GM21576 (cell line): ENCODE data around the gene SLC35D3.
A peak's percentile ranks its signal among the peaks of the same experiment; 100 is the strongest.
"Not testable (repeated sequence)": the region's sequence is repeated elsewhere in the genome, so short reads cannot be mapped to it uniquely, and the experiment has no call there.

Experiments used
- ATAC-seq: cut with Tn5 transposase; IDR thresholded peaks from one replicate; pipeline ENCODE4 v1.9.1; 2021; ENCODE audit warnings: mild to moderate bottlenecking, moderate library complexity; ENCODE audit not compliant: unreplicated experiment

SLC35D3 gene

DNA sequence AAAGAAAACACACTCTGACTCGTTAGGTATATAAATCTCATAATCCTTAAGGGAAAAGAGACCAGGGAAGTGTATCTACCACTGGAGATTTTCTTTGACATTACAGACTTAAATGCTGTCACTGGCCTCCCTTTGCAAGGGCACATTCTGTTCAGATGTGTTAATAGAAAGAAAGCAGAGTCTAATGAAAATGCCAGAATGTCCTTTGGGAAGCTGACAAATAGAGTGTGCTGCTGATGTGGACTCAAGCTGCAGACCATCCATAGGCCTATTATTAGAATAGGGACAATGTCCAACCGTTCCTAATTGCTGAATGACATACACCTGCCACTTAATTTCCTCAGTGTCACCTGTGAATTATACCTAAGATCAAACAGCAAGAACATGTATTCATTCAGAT lies 41.2 kb downstream of the SLC35D3 start:
- no peak for ATAC-seq

GRCh38 chr6:136964398-136964797 lies 42.3 kb downstream of the SLC35D3 start:
- ATAC-seq: no peak

DNA sequence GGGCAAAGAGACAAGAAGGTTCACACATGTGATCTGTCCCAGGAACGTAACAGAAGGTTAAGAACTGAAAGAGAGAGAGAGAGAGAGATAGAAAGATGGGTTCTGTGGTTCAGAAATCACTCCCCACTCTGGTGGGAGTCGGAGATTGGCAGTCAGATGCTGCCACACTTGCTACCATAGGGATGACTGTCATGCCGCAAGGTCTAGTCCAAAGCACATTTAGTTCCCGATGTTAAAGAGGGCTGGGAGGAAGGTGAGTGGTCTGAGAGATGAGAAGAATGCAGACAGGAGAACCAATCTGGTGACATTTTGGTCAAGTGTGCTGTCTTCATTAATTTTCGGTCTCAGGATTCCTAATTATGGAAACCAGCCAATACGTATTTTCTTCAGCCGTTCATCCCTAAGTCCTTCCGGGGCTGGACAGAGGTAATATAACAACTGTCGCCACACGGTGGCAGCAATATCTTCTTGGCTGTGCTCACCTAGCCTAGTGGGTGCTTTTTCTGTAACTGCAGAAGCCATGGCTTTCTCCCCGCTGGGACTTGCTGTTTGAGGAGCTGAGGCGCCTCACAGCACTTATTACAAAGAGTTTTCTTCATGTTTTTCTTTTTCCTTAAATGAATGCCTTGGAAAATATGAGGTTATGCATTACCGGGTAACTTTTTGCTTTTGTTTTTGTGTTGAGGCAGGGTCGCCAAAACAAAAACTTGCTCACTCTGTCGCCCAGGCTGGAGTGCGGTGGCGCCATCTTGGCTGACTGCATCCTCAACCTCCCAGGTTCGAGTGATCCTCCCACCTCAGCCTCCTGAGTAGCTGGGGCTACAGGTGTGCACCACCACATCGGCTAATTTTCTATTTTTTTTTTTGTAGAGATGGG lies 46.0 kb downstream of the SLC35D3 start:
- ATAC-seq: peak; percentile 90

- ATAC-seq: no peak
Observed at GRCh38 chr6:136968837-136969236, 46.7 kb downstream of the SLC35D3 start.

DNA sequence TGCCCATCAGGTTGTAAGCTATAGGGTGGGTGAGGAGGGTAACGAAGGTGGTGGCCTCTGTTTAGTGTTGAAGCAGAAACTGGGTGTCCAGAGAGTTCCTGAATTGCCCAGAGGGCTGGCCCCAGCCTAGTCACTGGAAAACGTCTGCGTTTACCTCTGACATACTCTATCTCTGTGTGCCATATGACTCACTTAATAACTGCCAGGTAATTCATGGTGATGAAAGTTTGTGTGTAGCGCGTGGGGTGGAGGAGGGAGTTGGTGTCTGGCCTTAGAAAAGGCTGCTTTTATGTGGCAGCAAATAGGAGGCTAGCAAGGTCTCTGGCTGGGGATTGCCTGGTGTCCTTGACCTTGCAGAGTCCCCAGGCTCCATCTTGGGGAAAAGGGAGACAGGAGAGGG lies 47.3 kb downstream of the SLC35D3 start:
- ATAC-seq: no peak

DNA sequence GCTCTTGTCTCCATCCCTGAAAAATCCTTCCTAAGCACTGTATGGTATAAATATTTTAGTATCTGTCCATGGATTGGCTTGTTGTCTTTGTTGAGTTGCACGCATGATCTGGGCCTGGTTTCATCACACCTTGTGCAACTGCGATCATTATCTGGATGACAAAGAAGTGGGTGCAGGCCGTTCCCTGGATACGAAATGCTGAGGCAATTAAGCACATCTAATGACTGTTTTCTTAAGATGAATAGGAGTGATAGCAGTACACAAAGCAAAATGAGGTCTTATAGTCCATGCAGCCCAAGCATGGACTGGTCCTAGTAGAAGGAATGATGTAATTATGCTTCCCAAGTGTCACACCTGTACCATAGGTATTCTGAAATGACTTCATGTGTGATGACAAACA lies 47.8 kb downstream of the SLC35D3 start:
- no peak for ATAC-seq

DNA sequence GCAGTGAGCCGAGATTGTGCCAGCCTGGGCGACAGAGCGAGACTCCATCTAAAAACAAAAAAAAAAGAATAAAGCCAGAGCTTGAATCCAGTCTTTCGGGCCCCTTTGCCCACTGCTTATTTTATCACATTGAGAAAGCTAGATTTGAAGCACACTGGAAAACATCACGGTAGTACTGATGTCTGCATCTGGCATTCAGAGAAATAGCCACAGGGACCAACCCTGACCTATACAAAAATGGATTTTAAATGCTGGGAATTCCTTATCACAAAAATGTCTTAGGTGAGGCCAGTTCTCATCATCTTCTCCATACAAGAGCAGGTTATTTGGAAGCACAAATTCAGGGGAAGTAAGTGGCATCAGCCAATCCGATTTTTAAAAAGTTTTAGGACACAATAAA lies 49.5 kb downstream of the SLC35D3 start:
- no peak for ATAC-seq

GRCh38 chr6:136973781-136974180 lies 51.7 kb downstream of the SLC35D3 start:
- ATAC-seq: not testable (repeated sequence)
